GM21367 (cell line): ENCODE measurements around the gene CHM.

Experiments used
- ATAC-seq: cut with Tn5 transposase; IDR thresholded peaks from one replicate; pipeline ENCODE4 v1.9.1; 2021; ENCODE audit not compliant: unreplicated experiment

Gene CHM

GRCh38 chrX:85914431-85914830 is 132.9 kb downstream of the CHM start:
- no peak for ATAC-seq

DNA sequence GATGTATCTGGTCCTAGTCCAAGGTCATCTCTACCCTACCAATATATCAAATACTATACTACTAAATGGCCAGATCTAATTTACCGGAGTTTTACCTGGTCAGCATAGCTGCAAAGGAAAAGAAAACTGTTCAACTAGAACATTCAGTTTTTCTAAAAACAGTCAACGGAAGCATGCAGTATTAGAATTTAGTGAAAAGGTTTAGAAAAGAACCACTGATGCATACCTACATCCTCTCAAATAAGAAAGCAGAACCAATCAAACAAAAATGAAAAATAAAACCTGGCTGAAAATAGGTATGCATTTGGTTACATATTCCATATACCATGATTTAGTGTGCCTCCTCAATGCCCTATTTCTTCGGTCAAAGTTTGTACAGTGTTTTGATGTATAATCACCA is 140.0 kb downstream of the CHM start:
- ATAC-seq: no peak

DNA sequence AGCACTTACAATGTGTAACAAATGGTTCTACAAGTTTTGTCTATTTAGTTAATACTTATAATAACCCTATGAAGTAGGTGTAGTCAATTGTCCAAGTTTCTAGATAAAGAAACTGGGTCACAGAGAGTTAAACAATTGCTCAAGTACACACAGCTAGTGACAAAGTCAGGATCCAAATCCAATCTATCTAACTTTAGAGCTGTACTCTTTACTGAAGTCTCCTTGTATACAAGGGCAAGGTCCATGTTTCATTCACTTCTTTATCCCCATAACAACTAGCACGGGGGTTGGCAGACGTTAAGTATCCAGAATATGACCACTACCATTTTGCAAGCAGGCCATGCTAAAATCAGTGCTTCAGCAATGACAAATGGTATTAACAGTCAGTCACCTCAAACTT is 141.0 kb downstream of the CHM start:
- ATAC-seq: no peak

DNA sequence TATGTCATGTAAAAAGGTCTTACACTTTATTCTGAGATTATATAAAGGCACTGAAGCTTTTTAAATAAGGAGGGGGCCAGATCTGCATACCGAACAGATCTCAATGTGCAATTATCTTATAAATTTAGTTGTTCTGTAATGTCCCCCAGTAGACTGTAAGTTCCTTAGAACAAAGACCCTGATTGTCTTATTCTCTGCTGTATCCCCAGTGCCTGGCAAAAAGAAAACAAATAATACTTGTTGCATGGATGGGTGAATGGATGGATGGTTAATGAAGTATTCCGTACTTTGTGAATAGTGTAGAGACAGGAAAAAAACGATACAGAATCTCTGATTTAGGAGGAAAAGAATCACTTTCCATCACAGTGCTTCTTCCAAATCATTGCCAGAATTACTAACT is 141.5 kb downstream of the CHM start:
- ATAC-seq: no peak

DNA sequence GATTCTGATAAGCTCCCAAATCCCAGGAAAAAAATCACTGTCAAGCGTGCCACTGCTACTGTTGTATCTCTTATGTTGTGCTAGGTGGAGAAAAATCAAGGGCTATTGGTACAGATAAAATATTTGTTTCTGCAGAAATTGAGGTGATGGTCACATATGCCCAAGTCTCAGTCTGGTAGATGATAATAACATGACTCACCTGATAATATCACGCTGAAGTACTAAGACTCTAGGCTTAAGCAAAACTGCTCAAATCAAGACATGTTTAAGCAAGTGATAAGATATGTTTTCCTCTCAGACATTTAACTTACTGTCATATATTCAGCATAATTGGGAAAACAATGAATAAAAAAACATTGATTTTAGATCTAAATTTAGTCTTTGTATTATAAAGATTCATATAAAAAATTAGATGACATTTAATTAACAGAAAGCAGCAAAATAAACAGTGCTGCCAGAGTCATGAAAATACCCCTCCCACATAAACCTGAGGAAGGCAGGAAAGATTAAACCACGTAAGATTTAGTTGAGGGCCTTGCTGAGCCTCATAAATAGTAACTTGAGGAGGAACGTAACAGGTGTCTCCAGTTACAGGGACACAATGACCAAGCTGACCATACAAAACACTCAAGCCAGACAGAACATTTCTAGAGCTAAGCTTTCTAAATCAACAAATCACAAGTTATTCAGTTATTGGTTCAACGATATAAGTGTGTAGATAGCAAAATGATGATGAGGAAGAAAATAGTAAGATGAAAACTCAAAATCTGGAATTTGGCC is 143.5 kb downstream of the CHM start:
- no peak for ATAC-seq

DNA sequence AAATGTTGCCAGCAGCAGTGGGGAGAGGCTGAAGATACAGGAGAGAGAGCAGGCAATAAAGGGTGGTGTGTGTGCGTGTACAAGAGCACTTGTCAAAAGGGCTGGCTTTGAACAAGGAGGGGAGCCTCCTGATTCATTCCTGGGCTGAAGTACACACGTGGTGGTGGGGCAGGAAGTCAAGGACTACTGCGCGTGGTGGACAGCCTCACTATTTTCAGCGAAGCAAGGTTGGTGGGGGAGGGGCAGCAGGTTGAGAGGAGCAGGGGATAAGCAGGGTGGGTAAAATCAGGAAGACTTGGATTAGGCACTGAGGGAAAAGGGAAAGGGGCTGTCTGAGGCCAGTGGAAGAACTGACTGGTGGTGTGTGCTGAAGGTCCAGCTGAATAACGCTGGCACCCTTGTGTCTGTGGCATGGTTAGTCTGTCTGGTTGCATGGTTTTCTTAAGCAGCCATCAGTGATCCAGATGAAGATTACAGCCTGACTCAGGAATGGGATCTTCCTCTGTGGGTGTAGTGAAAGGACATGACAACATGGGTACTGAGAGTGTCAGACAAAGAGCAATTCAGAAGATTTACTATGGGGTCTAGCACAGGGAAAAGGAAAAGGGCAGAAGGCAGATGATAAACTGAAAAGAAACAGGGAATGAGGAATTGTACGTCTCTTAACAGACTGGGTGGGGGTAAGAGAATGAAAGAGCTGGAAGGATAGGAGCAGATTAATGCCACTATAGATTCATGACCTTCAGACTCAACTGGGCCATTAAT is 149.8 kb downstream of the CHM start:
- ATAC-seq: no peak

DNA sequence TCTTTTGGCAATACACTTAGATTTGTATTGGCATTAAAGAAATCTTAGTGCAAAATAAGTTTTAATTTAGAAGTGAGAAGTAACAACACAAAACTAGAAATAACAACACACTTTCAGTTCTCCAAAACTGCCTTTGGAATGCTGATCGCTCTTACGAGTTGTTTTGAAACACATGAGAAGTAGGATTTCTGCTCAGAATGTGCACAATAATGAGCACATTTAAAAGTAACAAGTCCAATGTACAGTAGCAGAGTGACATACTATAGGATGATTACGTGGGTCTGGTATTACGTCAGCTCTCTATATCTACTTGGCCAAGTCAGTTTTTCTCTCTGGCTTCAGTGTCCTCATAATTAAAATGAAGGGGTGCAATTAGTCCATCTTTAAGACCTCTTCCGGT is 164.8 kb downstream of the CHM start:
- ATAC-seq: no peak

- ATAC-seq: no peak
These were observed 176.8 kb downstream of the CHM start for GRCh38 chrX:85870585-85870984.

DNA sequence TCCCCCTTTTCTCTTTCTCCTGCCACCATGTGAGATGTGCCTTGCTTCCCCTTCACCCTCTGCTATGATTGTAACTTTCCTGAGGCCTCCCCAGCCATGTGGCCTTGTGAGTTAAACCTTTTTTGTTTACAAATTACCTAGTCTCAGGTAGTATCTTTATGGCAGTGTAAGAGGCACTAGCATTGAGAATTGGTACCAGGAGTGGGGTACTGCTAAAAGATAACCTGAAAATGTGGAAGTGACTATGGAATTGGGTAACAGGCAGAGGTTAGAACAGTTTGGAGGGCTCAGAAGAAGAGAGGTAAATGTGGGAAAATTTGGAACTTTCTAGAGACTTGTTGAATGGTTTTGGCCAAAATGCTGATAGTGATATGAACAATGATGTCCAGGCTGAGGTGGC is 182.0 kb downstream of the CHM start:
- ATAC-seq: no peak

DNA sequence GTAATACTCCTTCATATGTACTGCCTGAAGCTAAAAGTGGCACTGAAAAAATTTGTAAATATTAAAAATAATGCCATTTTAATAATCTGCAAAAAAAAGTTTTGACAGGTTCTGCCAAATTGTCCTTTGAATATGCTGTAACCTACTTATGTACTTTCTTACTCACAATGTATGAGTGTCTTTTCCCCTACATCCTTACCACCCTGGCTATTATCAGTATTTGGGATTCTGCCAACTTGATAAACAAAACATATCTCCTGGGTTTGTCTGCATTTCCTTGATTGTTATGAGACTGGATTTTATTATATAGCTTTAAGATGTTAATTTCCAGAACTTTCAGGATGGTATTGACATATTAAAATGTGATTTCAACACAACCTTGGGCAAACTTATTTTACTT is 187.9 kb downstream of the CHM start:
- ATAC-seq: no peak

- no peak for ATAC-seq
These were observed 195.9 kb downstream of the CHM start for GRCh38 chrX:85851418-85851817.

DNA sequence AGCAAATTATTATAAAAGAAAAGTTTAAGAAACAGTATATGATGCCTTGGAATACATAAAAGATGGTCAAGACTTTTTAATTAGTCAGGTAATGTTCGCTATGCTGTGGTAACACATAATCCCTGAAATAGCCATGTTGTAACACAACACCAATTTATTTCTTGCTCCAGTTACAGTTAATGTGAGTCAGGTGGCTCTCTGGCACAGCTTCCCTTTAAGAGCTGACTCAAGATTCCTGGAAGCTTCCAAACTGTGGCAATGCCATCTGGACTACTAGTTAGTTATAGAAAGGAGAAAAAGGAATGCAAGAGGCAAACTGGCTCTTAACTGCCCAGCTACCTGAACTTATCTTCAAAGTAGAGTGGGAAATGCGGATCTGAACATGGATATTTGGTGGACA is 210.5 kb downstream of the CHM start:
- no peak for ATAC-seq

GRCh38 chrX:85828771-85829170 is 218.6 kb downstream of the CHM start:
- no peak for ATAC-seq

DNA sequence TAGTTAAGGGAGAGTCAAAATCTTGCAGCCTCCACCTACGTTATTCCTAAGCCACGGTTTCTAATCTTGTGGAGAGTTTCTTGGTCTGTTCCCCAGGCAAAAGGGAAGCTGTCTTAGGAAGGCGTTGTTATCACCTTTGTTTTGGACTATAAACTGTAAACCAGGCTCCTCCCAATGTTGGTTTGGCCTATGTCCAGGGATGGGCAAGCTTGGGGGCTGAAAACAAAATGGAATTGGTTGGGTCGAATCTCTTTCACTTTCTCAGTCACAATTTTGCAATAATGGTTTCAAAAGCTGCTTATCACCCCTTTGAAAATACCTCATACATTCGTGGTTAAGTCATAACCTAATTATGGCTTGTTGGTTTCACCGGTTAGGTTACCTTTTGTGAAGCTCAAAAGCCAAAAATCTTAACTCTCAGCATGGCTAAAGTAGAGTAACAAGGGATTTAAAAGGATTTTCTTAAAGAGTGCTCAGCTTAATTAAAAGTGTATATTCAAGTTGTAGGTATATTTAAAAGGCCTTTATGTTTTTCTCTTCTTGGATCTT is 232.1 kb downstream of the CHM start:
- ATAC-seq: no peak
